Renal cortical epithelial cell (primary cell): ENCODE data around the gene CSNK1G2. TPM values are rescaled to one million over a fixed set of nuclear protein-coding genes. Genes with fewer than 3 reads are reported as not detected.

Experiments
- DNase-seq: peaks from one replicate; pipeline ENCODE4 v3.0.0-alpha.2; 2011; ENCODE audit warnings: low read depth
- total RNA-seq: library from RNA; depleted of rRNA; stranded (reverse); fragments of >200 nt; gene quantifications from 2 replicates; pipeline ENCODE4 v1.2.3, GENCODE V29; 2014

The CSNK1G2 gene
- total RNA-seq, result 65.1 and 78.4 TPM in 2 replicates

DNA sequence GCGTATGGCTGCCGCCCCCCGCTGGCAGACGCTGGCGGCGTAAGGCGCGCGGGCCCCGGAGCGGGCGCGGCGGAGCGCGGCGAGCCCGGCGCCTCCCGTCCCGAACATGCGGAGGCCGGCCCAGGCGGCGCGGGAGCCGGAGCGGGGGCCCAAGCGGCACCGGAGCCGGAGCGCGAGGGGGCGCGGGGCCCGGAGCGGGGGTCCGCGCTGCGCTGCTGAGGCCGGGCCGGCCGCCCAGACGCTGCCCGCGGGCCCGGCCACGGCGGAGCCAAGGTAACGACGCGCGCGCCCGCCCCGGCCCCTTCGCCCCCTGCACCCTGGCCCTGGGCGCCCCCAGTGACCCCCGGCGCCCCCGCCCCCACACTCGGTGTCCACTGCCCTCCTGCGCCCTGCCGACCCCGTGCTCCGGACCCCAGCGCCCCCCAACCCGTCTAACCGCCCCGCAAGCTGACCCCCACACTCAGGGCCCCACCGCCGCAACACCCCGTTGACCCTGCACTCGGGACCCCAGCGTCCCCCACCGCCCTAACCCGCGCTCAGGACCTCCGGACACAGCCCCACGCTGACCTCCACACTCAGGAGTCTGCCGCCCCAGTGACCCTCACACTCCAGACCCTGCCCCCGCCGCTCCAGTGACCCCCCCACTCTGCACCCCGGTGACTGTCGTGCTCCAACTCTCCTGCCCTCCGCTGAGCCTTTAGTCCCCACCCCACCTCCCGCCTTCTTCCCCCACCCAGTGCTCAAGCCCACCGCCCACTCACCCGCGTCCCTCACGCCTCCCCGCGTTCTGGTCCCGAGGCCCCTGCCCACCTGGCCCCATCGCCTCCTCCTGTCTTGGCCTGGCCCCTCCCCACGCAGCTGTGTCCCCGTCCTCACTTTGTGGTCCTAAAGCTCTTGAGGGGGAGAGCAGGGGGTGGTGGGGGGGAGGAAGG lies at the start of gene CSNK1G2:
Gene CSNK1G2 (plus strand): TSS at position 27 of the 932 bp plus-strand sequence. CDS start 28,601 bp downstream, outside the sequence.
- no peak for DNase-seq

GRCh38 chr19:1893791-1894190 lies 47.2 kb upstream of the CSNK1G2 start:
- no peak for DNase-seq

GRCh38 chr19:1896508-1896907 lies 44.5 kb upstream of the CSNK1G2 start:
- no peak for DNase-seq

DNA sequence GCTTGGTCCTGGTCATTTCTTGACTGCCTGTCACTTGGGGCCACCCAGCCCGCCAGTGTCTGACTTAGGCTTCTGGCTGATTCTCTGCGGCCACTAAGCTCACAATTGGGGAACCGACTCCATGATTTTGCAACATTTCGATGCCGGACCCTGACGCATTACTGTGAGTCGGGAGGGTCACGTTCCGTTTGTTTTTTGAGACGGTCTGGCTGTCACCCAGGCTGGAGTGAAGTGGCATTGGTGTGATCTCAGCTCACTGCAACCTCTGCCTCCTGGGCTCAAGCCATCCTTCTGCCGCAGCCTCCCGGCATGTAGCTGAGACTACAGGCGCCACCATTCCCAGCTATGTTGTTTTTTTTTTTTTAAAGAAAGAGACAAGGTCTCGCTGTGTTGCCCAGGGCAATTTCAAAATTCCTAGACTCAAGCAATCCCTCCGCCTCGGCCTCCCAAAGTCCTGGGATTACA lies 39.0 kb upstream of the CSNK1G2 start:
- DNase-seq, result no peak

DNA sequence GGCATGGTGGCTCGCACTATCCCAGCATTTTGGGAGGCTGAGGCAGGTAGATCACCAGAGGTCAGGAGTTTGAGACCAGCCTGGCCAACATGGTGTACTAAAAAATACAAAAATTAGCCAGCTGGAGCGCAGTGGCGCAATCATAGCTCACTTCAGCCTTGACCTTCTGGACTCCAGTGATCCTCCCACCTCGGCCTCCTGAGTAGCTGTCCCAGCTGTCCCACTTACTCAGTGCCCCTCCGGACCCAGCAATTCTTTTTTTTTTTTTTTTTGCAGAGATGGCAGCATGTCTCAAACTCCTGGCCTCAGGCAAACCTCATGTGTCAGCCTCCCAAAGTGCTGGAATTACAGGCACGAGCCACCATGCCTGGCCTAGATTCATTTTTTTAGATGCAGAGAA lies 38.0 kb upstream of the CSNK1G2 start:
- DNase-seq, result no peak

DNA sequence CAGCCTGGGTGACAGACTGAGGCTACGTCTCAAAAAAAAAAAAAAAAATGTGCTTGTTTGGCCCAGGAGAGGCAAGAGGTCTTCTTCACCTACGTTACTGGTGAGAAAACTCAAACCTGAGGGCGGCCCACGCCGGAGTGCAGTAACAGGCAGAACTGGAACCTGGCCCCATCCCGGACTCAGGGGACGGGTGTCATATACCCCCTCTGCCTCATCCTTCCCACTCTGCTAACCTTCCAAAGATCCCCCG lies 36.2 kb upstream of the CSNK1G2 start:
- DNase-seq, result no peak

DNA sequence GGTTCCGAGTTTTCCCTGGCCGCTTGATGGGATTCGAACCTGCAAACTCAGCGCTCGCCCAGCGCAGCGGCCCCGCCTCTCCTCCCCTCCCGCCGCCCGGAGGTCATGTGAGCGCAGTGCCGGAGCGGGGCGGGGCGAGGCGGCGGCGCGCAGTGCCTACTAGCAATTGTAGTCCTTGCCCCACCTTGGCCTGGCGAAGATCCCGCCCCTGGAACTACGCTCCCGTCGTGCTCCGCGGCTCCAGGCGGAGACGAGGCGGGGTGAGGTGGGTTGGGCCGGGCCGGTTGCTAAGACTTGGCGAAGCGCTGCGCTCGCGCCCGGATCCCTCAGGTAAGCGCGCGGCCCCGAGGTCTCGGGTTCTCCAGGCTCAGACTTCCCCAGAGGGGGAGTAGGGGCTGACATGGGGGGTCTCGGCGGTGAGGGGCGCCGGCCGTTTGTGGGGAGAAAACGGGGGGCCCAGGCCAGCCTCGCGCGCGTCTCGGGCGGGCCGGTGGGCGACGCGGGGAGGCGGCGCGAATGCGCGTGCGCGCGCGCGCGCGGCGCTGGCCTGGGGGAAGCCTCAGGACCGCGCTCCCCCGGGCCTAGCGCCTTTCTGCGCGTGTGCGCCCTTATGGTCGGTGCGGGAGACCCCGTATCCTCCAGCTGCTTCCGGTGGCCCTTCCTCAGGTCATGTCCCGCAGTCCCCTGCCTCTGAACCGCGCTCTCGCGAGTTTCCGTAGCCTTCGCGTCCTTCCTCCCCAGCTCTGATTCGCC lies 35.7 kb upstream of the CSNK1G2 start, which contains the start of the genes ADAT3 and SCAMP4:
Gene ADAT3 (plus strand): TSS at position 290 of the 753 bp plus-strand sequence. CDS start 6,649 bp downstream, outside the sequence.
Gene SCAMP4 (plus strand): TSS at position 290 of the 753 bp plus-strand sequence. CDS start 9,621 bp downstream, outside the sequence.
- DNase-seq, result peak; percentile 92

DNA sequence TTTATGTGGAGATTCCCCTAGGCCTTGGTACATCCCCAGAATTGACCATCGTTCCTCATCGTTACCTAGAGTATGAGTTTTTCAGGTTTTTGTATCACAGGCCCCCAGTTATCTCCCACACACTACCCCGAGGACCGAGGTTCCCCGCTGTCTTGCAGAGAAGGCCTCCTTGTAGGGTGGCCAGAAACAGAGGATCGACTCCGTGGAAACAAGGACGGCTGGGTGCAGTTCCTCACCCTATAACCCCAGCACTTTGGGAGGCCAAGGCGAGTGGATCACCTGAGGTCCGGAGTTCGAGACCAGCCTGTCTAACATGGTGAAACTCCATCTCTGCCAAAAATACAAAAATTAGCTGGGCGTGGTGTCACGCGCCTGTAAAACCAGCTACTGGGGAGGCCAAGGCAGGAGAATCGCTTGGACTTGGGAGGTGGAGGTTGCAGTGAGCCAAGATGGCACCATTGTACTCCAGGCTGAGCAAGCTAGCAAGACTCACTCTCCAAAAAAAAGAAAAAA lies 35.1 kb upstream of the CSNK1G2 start:
- DNase-seq, result no peak

DNA sequence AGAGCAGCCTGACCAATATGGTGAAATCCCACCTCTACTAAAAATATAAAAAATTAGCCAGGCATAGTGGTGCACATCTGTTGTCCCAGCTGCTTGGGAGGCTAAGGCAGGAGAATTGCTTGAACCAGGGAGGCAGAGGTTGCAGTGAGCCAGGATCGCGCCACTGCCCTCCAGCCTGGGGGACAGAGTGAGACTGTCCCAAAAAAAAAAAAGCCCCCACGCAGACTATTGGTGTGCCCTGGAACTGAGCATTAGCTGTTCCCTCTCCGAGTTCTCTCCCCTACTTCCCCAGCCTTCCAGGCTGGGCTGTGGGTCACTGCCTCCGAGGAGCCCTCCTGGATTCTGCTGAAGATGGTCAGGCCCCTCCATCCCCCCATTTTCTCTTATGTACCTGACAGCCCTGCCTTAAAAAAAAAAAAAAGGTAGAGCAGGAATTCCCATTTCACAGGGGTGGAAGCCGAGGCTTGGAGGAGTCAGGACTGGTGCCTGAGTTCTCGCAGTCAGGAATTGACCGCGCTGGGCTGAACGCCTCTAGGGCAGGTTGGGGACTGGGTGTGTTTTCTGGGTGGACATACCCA lies 33.9 kb upstream of the CSNK1G2 start:
- DNase-seq, result no peak

- DNase-seq, result peak; percentile 38
Observed at GRCh38 chr19:1907563-1908363, 33.2 kb upstream of the CSNK1G2 start.

DNA sequence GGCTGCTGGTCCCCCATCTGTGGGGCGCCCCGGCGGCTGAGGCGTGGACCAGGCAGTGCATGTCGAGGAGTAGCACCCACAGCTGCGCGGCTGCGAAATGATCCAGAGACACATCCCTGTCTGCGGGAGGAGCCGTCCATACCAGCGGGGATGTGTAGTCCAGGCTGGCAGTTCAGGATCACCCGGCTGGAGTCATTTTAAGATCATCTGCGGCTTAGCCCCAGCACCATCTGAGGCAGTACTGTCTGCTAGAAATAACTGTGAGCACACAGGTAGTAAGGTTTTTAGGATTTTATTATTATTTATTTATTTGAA lies 32.7 kb upstream of the CSNK1G2 start:
- no peak for DNase-seq

- no peak for DNase-seq
Observed at GRCh38 chr19:1909761-1910080, 31.3 kb upstream of the CSNK1G2 start.

- no peak for DNase-seq
Observed at GRCh38 chr19:1910177-1910576, 30.8 kb upstream of the CSNK1G2 start.

GRCh38 chr19:1911098-1911497 lies 29.9 kb upstream of the CSNK1G2 start:
- DNase-seq, result no peak

DNA sequence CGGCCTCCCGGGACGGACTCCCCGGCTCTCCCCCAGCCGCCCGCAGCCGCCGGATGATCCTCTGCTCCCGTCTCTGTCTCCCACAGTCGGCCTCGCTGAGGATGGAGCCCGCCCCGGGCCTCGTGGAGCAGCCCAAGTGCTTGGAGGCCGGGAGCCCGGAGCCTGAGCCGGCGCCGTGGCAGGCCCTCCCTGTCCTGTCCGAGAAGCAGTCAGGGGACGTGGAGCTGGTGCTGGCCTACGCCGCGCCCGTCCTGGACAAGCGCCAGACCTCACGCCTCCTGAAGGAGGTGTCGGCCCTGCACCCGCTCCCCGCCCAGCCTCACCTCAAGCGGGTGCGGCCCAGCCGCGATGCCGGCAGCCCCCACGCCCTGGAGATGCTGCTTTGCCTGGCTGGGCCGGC lies 29.0 kb upstream of the CSNK1G2 start:
- DNase-seq, result no peak

GRCh38 chr19:1912760-1913505 lies 28.0 kb upstream of the CSNK1G2 start:
- DNase-seq, result no peak

DNA sequence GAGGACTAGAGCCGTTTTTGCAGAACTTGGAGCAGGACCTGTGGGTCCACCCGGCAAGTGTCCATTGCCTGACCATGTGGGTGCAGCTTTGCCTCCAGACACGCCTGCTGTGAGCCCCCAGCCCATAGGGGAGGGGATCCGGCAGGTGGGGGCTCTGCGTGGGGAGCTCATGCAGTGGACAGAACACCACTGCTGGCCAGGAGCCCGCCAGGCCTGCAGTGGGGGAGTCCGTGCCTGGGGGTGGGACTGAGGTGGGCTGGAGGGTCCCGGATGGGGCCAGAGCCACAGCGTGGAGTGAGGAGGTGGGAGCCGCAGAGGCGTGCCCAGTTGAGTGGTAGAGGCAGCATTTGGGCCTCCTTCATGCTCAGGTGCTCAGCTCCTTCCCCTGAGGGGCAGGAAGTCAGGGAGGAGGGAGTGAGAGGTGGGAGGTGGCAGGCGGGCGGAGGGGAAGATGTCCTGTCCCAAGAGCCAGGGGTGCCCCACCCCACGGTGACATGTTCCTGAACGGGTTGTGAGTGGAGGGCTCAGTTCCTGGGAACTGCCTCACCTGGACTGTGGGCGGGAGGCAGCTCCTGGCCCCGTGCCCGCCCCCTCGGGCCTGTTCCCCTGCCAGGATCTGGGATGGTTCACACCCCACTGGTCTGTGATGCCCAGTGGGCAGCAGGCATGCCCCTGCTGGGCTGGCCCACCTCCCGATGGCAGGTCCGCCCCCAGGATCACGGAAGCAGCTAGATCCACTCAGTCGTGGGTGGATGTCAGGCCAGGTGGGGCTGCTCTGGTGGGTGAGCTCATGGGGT lies 27.0 kb upstream of the CSNK1G2 start:
- peak; percentile 15 for DNase-seq

GRCh38 chr19:1914826-1915341 lies 26.1 kb upstream of the CSNK1G2 start:
- no peak for DNase-seq

GRCh38 chr19:1917146-1917545 lies 23.8 kb upstream of the CSNK1G2 start:
- no peak for DNase-seq

- no peak for DNase-seq
Observed at GRCh38 chr19:1917926-1918325, 23.0 kb upstream of the CSNK1G2 start.
